ENCODE data around the gene PJVK. TPM values are rescaled to one million over a fixed set of nuclear protein-coding genes. Genes with fewer than 3 reads are reported as not detected.

The PJVK gene
- total RNA-seq, 1 experiment from 2014 or later: 4.3 TPM

DNA sequence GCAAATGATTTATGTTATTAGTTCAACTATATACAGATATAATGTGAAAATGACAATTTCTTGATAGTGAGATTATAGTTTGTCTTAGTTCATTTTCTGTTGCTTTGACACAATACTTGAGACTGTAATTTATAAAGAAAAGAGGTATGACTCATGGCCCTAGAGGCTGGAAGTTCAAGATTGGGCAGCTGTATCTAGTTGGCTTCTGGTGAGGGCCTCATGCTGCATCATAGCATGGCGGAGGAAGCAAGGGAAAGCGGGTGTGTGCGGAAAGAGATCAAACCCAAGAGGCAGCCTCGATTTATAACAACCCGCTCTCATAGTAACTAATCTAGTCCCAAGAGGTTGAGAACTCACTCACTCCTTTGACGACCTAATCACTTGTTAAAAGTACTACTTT is 40.4 kb downstream of the PJVK start:
- Mint-ChIP-seq H3K4me3 (ENCODE audit: low read depth, unreplicated experiment) (no peak overlapping the region), H3K4me1 (ENCODE audit: low read depth, unreplicated experiment) (no peaks in the 10 kb centered on the region), H3K36me3 (ENCODE audit: insufficient read depth, unreplicated experiment) (peaks cover 26% of the 10 kb centered on the region), H3K9me3 (ENCODE audit: low read depth, unreplicated experiment) (no peaks in the 10 kb centered on the region), H3K27ac (ENCODE audit: unreplicated experiment) (no peak overlapping the region), H3K27me3 (ENCODE audit: unreplicated experiment) (no peaks in the 10 kb centered on the region)
- BruUV-seq (replicated peaks): no TSS peak
- intact Hi-C loops (cut with micrococcal nuclease; ENCODE audit: unreplicated experiment): no loop called here
- no peak for DNase-seq
- CTCF ChIA-PET: no interaction called here
- TF ChIP-seq, protein P1, sequence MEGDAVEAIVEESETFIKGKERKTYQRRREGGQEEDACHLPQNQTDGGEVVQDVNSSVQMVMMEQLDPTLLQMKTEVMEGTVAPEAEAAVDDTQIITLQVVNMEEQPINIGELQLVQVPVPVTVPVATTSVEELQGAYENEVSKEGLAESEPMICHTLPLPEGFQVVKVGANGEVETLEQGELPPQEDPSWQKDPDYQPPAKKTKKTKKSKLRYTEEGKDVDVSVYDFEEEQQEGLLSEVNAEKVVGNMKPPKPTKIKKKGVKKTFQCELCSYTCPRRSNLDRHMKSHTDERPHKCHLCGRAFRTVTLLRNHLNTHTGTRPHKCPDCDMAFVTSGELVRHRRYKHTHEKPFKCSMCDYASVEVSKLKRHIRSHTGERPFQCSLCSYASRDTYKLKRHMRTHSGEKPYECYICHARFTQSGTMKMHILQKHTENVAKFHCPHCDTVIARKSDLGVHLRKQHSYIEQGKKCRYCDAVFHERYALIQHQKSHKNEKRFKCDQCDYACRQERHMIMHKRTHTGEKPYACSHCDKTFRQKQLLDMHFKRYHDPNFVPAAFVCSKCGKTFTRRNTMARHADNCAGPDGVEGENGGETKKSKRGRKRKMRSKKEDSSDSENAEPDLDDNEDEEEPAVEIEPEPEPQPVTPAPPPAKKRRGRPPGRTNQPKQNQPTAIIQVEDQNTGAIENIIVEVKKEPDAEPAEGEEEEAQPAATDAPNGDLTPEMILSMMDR (IDR thresholded peaks at IDR 0.05; ENCODE audit: unreplicated experiment): no peak

DNA sequence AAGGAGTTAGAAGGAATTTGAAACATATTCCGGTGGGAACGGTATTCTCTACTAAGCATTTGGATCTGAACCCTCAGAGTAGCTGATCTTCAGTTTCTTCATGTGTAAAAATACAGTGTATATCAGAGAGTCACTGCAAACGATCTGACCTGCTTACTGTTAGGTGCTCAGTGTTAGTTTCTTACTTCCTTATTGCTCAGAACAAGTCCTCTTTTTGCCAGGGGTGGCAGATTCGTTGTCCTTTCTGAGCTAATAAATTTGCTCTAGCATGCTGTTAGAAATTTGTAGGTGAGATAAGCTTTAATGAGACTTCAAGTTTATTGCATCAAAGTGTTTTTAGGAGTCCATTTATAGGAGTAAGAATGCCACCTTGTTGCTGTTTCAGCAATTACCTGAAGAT is 44.9 kb downstream of the PJVK start:
- no peak for DNase-seq
- BruUV-seq (replicated peaks): no TSS peak
- Mint-ChIP-seq H3K36me3 (ENCODE audit: insufficient read depth, unreplicated experiment) (peaks cover 22% of the 10 kb centered on the region), H3K4me1 (ENCODE audit: low read depth, unreplicated experiment) (no peaks in the 10 kb centered on the region), H3K27ac (ENCODE audit: unreplicated experiment) (no peak overlapping the region), H3K9me3 (ENCODE audit: low read depth, unreplicated experiment) (no peaks in the 10 kb centered on the region), H3K4me3 (ENCODE audit: low read depth, unreplicated experiment) (no peak overlapping the region), H3K27me3 (ENCODE audit: unreplicated experiment) (no peaks in the 10 kb centered on the region)
- intact Hi-C loops (cut with micrococcal nuclease; ENCODE audit: unreplicated experiment): no loop called here
- CTCF ChIA-PET: no interaction called here
- TF ChIP-seq, protein P1 (IDR thresholded peaks at IDR 0.05; ENCODE audit: unreplicated experiment): no peak

- TF ChIP-seq, protein P1 (IDR thresholded peaks at IDR 0.05; ENCODE audit: unreplicated experiment): no peak
- H3K4me1 Mint-ChIP-seq (ENCODE audit: low read depth, unreplicated experiment): no peaks in the 10 kb centered on the region
- no peak for DNase-seq
- no peaks in the 10 kb centered on the region for H3K27me3 Mint-ChIP-seq (ENCODE audit: unreplicated experiment)
- intact Hi-C loops (cut with micrococcal nuclease; ENCODE audit: unreplicated experiment): no loop called here
- peaks cover 29% of the 10 kb centered on the region for H3K36me3 Mint-ChIP-seq (ENCODE audit: insufficient read depth, unreplicated experiment)
- no peaks in the 10 kb centered on the region for H3K9me3 Mint-ChIP-seq (ENCODE audit: low read depth, unreplicated experiment)
- H3K4me3 Mint-ChIP-seq (ENCODE audit: low read depth, unreplicated experiment): no peak overlapping the region
- no peak overlapping the region for H3K27ac Mint-ChIP-seq (ENCODE audit: unreplicated experiment)
- CTCF ChIA-PET: no interaction called here
- BruUV-seq (replicated peaks): no TSS peak
Measured at GRCh38 chr2:178498137-178498536, 47.0 kb downstream of the PJVK start.

DNA sequence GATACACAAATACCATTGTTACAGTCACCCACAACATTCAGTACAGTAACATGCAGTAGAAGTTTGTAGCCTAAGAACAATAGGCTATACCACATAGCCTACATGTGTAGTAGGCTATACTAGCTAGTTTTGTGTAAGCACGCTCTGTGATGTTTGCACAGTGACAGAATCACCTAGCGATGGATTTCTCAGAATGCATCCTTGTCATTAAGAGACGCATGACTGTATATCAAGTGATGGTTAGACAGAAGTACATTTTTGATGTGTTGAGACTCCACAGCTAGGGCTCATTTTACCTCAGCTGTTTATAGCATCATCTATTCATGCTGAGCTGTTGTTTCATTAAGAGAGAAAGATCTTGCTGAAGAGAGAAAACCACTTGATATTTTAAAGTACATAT is 48.5 kb downstream of the PJVK start:
- intact Hi-C loops (cut with micrococcal nuclease; ENCODE audit: unreplicated experiment): no loop called here
- Mint-ChIP-seq H3K4me1 (ENCODE audit: low read depth, unreplicated experiment) (no peaks in the 10 kb centered on the region), H3K4me3 (ENCODE audit: low read depth, unreplicated experiment) (no peak overlapping the region), H3K9me3 (ENCODE audit: low read depth, unreplicated experiment) (no peaks in the 10 kb centered on the region), H3K27ac (ENCODE audit: unreplicated experiment) (no peak overlapping the region), H3K36me3 (ENCODE audit: insufficient read depth, unreplicated experiment) (peaks cover 27% of the 10 kb centered on the region), H3K27me3 (ENCODE audit: unreplicated experiment) (no peaks in the 10 kb centered on the region)
- CTCF ChIA-PET: no interaction called here
- no peak for DNase-seq
- no TSS peak for BruUV-seq (replicated peaks)
- TF ChIP-seq, protein P1 (IDR thresholded peaks at IDR 0.05; ENCODE audit: unreplicated experiment): no peak

DNA sequence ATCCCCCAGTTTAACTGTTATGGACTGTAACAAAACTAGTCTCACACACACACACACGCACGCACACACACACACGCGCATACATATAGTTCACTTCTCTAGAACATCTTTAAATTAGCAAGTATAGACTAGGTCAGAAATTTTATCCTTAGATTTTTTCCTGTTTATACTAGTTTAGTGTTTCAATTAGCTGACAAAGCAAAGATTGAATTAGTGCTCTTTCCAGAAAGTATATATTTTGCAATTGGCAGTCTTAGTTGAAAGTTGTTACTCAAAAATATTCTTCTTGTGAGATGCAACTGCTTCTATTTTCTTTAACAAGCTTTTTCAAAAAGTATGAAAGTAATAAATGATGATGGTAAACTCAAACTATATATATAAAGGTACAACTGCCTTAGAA is 51.6 kb downstream of the PJVK start:
- DNase-seq: no peak
- BruUV-seq (replicated peaks): no TSS peak
- CTCF ChIA-PET: no interaction called here
- no peak overlapping the region for H3K27ac Mint-ChIP-seq (ENCODE audit: unreplicated experiment)
- peaks cover 18% of the 10 kb centered on the region for H3K36me3 Mint-ChIP-seq (ENCODE audit: insufficient read depth, unreplicated experiment)
- no peaks in the 10 kb centered on the region for H3K27me3 Mint-ChIP-seq (ENCODE audit: unreplicated experiment)
- H3K9me3 Mint-ChIP-seq (ENCODE audit: low read depth, unreplicated experiment): no peaks in the 10 kb centered on the region
- intact Hi-C loops (cut with micrococcal nuclease; ENCODE audit: unreplicated experiment): no loop called here
- no peaks in the 10 kb centered on the region for H3K4me1 Mint-ChIP-seq (ENCODE audit: low read depth, unreplicated experiment)
- TF ChIP-seq, protein P1 (IDR thresholded peaks at IDR 0.05; ENCODE audit: unreplicated experiment): no peak
- H3K4me3 Mint-ChIP-seq (ENCODE audit: low read depth, unreplicated experiment): no peak overlapping the region

Data from Calu3 (cell line).